CD4-positive, alpha-beta T cell treated with Interleukin-1 beta for 1 hour (primary cell): ENCODE results near the gene TGFBR1.
A peak's percentile ranks its signal among the peaks of the same experiment; 100 is the strongest.

Experiments
- DNase-seq, 2 donors: peaks; one replicate each; pipeline ENCODE4 v3.0.0-alpha.2; 2020 to 2022

Gene TGFBR1

GRCh38 chr9:99108131-99108530 lies 3.2 kb downstream of the TGFBR1 start:
- no peak for DNase-seq

- peak in 1 of 2 donors; percentile 45 for DNase-seq
These were observed 4.6 kb downstream of the TGFBR1 start for GRCh38 chr9:99109522-99109921.

GRCh38 chr9:99112750-99113413 lies 8.0 kb downstream of the TGFBR1 start:
- peak; percentile 34 to 70 for DNase-seq

GRCh38 chr9:99113414-99114048 lies 8.6 kb downstream of the TGFBR1 start:
- DNase-seq = no peak

- DNase-seq = no peak
These were observed 9.1 kb downstream of the TGFBR1 start for GRCh38 chr9:99114049-99114440.

GRCh38 chr9:99114846-99115500 lies 10.1 kb downstream of the TGFBR1 start:
- no peak for DNase-seq

- no peak for DNase-seq
These were observed 11.1 kb downstream of the TGFBR1 start for GRCh38 chr9:99116003-99116411.

GRCh38 chr9:99118782-99119466 lies 14.0 kb downstream of the TGFBR1 start:
- peak; percentile 54 to 61 for DNase-seq

- DNase-seq = no peak
These were observed 15.2 kb downstream of the TGFBR1 start for GRCh38 chr9:99119976-99120655.

- DNase-seq = no peak
These were observed 16.7 kb downstream of the TGFBR1 start for GRCh38 chr9:99121604-99122003.

GRCh38 chr9:99124534-99125255 lies 19.8 kb downstream of the TGFBR1 start:
- DNase-seq = no peak

- DNase-seq = no peak
These were observed 20.5 kb downstream of the TGFBR1 start for GRCh38 chr9:99125446-99125845.

GRCh38 chr9:99126312-99126711 lies 21.4 kb downstream of the TGFBR1 start:
- no peak for DNase-seq

- no peak for DNase-seq
These were observed 22.6 kb downstream of the TGFBR1 start for GRCh38 chr9:99127356-99128132.

GRCh38 chr9:99128133-99128406 lies 23.2 kb downstream of the TGFBR1 start:
- DNase-seq = no peak

- no peak for DNase-seq
These were observed 24.2 kb downstream of the TGFBR1 start for GRCh38 chr9:99129091-99129490.

GRCh38 chr9:99130069-99130468 lies 25.2 kb downstream of the TGFBR1 start:
- DNase-seq = peak in 1 of 2 donors; percentile 40

GRCh38 chr9:99133145-99133544 lies 28.2 kb downstream of the TGFBR1 start:
- DNase-seq = no peak

- no peak for DNase-seq
These were observed 30.0 kb downstream of the TGFBR1 start for GRCh38 chr9:99134893-99135341.

- no peak for DNase-seq
These were observed 30.5 kb downstream of the TGFBR1 start for GRCh38 chr9:99135456-99135855.

- DNase-seq = no peak
These were observed 32.3 kb downstream of the TGFBR1 start for GRCh38 chr9:99137225-99137624.

- no peak for DNase-seq
These were observed 33.0 kb downstream of the TGFBR1 start for GRCh38 chr9:99137891-99138290.
